ENCODE data around the gene GSTK1. TPM values are rescaled to one million over a fixed set of nuclear protein-coding genes. Genes with fewer than 3 reads are reported as not detected.
A peak's percentile ranks its signal among the peaks of the same experiment; 100 is the strongest.

GSTK1 gene
- total RNA-seq, 4 donors from 2014 or later = 96.2 to 166 (median 149) TPM

DNA sequence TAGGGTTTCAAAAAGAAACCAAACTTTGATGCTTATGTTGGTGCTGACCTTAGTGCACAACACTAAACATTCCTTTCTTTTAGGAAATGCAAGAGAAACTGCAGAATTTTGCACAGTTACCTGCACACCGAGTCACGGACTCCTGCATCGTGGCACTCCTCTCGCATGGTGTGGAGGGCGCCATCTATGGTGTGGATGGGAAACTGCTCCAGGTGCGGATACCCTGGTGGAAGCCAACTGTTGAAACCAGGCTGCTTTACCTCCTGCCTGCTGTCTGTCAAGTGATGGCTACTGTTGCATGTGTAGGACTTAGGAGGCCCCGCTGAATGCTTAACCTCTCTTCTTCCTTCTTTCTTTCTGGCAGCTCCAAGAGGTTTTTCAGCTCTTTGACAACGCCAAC is 36.6 kb downstream of the GSTK1 start:
- intact Hi-C loops (cut with DNase I) = loop anchor here (5.0 kb wide), 1 partner anchor 58 kb away; no protein-coding TSS in a partner anchor
- TF ChIP-seq POLR2A (IDR thresholded peaks at IDR 0.05) = no peak
- TF ChIP-seq, protein P1, sequence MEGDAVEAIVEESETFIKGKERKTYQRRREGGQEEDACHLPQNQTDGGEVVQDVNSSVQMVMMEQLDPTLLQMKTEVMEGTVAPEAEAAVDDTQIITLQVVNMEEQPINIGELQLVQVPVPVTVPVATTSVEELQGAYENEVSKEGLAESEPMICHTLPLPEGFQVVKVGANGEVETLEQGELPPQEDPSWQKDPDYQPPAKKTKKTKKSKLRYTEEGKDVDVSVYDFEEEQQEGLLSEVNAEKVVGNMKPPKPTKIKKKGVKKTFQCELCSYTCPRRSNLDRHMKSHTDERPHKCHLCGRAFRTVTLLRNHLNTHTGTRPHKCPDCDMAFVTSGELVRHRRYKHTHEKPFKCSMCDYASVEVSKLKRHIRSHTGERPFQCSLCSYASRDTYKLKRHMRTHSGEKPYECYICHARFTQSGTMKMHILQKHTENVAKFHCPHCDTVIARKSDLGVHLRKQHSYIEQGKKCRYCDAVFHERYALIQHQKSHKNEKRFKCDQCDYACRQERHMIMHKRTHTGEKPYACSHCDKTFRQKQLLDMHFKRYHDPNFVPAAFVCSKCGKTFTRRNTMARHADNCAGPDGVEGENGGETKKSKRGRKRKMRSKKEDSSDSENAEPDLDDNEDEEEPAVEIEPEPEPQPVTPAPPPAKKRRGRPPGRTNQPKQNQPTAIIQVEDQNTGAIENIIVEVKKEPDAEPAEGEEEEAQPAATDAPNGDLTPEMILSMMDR (IDR thresholded peaks at IDR 0.05) = peak in 5 of 6 experiments; percentile 36 to 61 (median 48)
- no peak for DNase-seq

DNA sequence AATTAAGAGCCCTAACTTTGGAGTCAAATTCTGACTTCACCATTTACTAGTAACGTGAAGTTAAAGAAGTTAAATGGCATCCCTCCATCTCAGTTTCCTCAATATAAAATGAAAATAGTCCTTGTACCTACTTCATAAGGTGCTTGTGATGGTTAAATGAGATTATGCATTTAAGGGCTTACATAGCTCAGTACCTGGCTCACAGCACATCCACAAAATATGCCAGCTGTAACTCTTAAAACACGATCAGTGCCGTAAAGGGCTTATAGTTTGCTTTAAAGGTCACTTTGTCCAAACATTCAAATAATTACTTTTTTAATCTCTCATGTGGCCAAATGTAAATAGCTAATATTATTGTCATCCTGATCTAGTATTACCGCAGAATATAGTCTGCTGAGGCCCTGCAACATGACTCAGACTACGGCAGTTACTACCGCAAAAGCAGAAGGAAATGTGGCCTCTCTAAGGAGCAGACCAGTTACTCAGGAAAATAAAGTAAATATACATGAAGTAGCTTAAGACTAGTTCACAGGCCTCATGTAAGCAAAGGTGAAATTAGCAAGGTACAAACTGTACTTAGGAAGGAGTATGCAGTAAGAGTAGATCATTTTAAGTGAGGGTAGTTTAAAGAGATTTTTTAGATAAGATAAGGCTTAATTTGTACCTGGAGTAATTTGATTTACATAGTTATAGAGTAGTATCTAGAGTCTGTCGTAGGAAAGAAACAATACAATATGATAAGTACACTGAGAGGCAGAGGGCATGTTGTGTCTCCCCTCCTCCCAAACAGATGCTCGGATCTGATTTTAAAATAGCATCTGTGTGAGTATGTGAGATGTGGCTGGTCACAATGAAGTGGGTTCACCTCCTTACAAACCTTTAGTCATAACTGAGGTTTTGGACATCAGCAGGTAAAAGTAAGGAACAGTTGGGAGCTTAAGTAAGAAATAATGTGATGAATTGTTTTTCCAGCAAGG is 38.0 kb downstream of the GSTK1 start:
- no peak overlapping the region for H3K4me3 ChIP-seq
- WGBS, 2 donors = 68 to 72% methylated on average over 8 of the region's 8 CpGs
- H3K36me3 ChIP-seq = peaks cover 14 to 98% (median 40%) of the 10 kb centered on the region in 3 donors
- DNase-seq = no peak
- TF ChIP-seq POLR2A (IDR thresholded peaks at IDR 0.05) = no peak
- TF ChIP-seq, protein P1 (IDR thresholded peaks at IDR 0.05) = no peak
- intact Hi-C loops (cut with DNase I) = loop anchor here (5.0 kb wide), 1 partner anchor 59 kb away; no protein-coding TSS in a partner anchor
- no peak overlapping the region for H3K27ac ChIP-seq
- H3K4me1 ChIP-seq = peaks cover 0 to 17% (median 2%) of the 10 kb centered on the region in 3 donors
- H3K27me3 ChIP-seq = no peaks in the 10 kb centered on the region
- no peaks in the 10 kb centered on the region for H3K9me3 ChIP-seq

More for the DNA sequence above, 36.6 kb downstream of the GSTK1 start:
- peaks cover 11 to 98% (median 40%) of the 10 kb centered on the region in 3 donors for H3K36me3 ChIP-seq
- H3K4me1 ChIP-seq = peaks cover 0 to 25% (median 2%) of the 10 kb centered on the region in 3 donors
- no peaks in the 10 kb centered on the region for H3K9me3 ChIP-seq
- no peak overlapping the region for H3K27ac ChIP-seq
- H3K4me3 ChIP-seq = no peak overlapping the region
- 57 to 75% methylated on average over 8 of the region's 8 CpGs for WGBS, 2 donors
- no peaks in the 10 kb centered on the region for H3K27me3 ChIP-seq

DNA sequence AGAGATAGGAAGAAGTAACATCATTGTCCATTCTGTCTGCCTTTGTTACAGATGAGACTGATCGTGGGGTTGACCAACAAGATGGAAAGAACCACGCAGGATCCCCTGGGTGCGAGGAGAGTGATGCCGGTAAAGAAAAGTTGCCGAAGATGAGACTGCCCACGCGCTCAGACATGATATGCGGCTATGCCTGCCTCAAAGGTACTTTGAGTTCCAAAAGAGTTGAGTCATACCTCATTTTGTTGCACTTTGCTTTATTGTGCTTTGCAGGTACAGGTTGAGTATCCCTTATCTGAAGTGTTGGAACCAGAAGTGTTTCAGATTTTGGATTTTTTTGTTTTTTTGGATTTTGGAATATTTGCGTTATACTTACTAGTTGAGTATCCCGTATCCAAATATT is 40.5 kb downstream of the GSTK1 start:
- WGBS, 2 donors = 48 to 74% methylated on average over 10 of the region's 10 CpGs
- intact Hi-C loops (cut with DNase I) = loop anchor here (5.0 kb wide), 1 partner anchor 61 kb away; no protein-coding TSS in a partner anchor
- Histone ChIP-seq H3K36me3 (peaks cover 14 to 98% (median 36%) of the 10 kb centered on the region in 3 donors), H3K27ac (no peak overlapping the region), H3K4me1 (peaks cover 0 to 8% (median 0%) of the 10 kb centered on the region in 3 donors), H3K9me3 (no peaks in the 10 kb centered on the region), H3K27me3 (no peaks in the 10 kb centered on the region), H3K4me3 (no peak overlapping the region)
- TF ChIP-seq POLR2A (IDR thresholded peaks at IDR 0.05) = no peak
- TF ChIP-seq, protein P1 (IDR thresholded peaks at IDR 0.05) = no peak
- no peak for DNase-seq

DNA sequence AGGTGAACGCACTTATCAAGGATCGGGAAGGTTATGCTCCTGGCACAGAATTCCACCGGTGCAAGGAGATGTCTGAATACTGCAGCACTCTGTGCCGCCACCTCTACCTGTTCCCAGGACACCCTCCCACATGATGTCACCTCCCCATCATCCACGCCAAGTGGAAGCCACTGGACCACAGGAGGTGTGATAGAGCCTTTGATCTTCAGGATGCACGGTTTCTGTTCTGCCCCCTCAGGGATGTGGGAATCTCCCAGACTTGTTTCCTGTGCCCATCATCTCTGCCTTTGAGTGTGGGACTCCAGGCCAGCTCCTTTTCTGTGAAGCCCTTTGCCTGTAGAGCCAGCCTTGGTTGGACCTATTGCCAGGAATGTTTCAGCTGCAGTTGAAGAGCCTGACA is 41.7 kb downstream of the GSTK1 start:
- TF ChIP-seq, protein P1 (IDR thresholded peaks at IDR 0.05) = no peak
- TF ChIP-seq POLR2A (IDR thresholded peaks at IDR 0.05) = no peak
- no peak overlapping the region for H3K27ac ChIP-seq
- peaks cover 0 to 2% (median 0%) of the 10 kb centered on the region in 3 donors for H3K4me1 ChIP-seq
- intact Hi-C loops (cut with DNase I) = loop anchor here (5.0 kb wide), 1 partner anchor 63 kb away; no protein-coding TSS in a partner anchor
- H3K27me3 ChIP-seq = no peaks in the 10 kb centered on the region
- no peaks in the 10 kb centered on the region for H3K9me3 ChIP-seq
- WGBS, 2 donors = 82 to 87% methylated on average over 3 to 6 of the region's 6 CpGs
- H3K4me3 ChIP-seq = no peak overlapping the region
- no peak for DNase-seq
- H3K36me3 ChIP-seq = peaks cover 14 to 95% (median 32%) of the 10 kb centered on the region in 3 donors
